Measurements from ENCODE around the gene LST1.

- no peak for TF ChIP-seq CTCF (IDR thresholded peaks at IDR 0.05; ENCODE audit: low read depth, low read length, missing input control)
- no peak for TF ChIP-seq EGR1 (IDR thresholded peaks at IDR 0.05; ENCODE audit: low read depth in 2 of 2)
- TF ChIP-seq TAF1 (conservative IDR thresholded peaks at IDR 0.05): no peak
- TF ChIP-seq REST (IDR thresholded peaks at IDR 0.05): no peak
- TF ChIP-seq ATF3 (IDR thresholded peaks at IDR 0.05): no peak
- no peak for TF ChIP-seq JUND (IDR thresholded peaks at IDR 0.05)
- TF ChIP-seq GABPA (IDR thresholded peaks at IDR 0.05 in 1 of 2, conservative IDR thresholded peaks at IDR 0.05 in 1 of 2): no peak
Measured at GRCh38 chr6:31579546-31580437, 6.3 kb upstream of the LST1 start.
